D721Med (cell line): ENCODE results near the gene BTBD3.

Experiments
- DNase-seq: peaks from one replicate; pipeline ENCODE4 v3.0.0; 2011; ENCODE audit warnings: low spot score; ENCODE audit not compliant: insufficient read length
- FAIRE-seq: peaks from 2 replicates; lab custom pipeline; 2011; peaks lifted over from hg19 to GRCh38; lab: Jason Lieb, UNC
- CTCF ChIP-seq: IDR thresholded peaks from 2 replicates; pipeline ENCODE4 v1.5.1; 2012; ENCODE audit warnings: mild to moderate bottlenecking, control low read depth; ENCODE audit not compliant: insufficient read depth; ENCODE audit errors: missing control alignments

Gene BTBD3

GRCh38 chr20:11958855-11959254 lies 41.2 kb downstream of the BTBD3 start:
- FAIRE-seq: no peak
- no peak for DNase-seq
- TF ChIP-seq CTCF: no peak

GRCh38 chr20:11965602-11966001 lies 47.9 kb downstream of the BTBD3 start:
- no peak for FAIRE-seq
- TF ChIP-seq CTCF: no peak
- no peak for DNase-seq

GRCh38 chr20:11966186-11966585 lies 48.5 kb downstream of the BTBD3 start:
- no peak for FAIRE-seq
- no peak for TF ChIP-seq CTCF
- no peak for DNase-seq

- no peak for DNase-seq
- no peak for TF ChIP-seq CTCF
- no peak for FAIRE-seq
Observed at GRCh38 chr20:11970243-11970836, 52.6 kb downstream of the BTBD3 start.

GRCh38 chr20:11972478-11972877 lies 54.8 kb downstream of the BTBD3 start:
- FAIRE-seq (no peak), DNase-seq (no peak)
- no peak for TF ChIP-seq CTCF
